ENCODE data around the gene MYOM3.

MYOM3 gene

DNA sequence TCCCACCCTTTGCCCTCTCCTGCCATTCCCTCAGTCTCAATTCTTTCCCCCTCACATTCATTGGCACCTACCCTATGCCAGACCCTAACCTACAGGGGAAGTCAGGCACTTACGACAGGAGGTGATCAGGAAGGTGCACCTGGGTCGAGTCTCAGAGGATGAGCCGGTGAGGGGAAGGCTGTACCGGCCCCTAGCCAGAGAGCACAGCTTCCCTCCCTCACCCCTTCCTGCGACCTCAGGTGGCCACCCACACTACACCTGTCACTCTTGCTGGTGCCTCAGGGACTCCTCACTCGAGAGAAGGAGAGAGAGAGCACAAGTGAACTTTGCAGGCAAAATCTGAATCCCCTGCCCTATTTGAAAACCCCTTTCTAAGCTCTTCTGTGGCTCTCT, 1.7 kb upstream of the MYOM3 start:
- Histone ChIP-seq H3K9ac (ENCODE audit: low read depth, low read length, poor library complexity) (no peak overlapping the region), H2AK5ac (ENCODE audit: low read depth, low read length) (no peak overlapping the region), H3K9me3 (replicated peaks in 1 of 2; ENCODE audit: control insufficient read depth in 2 of 2, insufficient read depth in 1 of 2, low read depth in 1 of 2, low read length in 2 of 2) (no peaks in the 10 kb centered on the region), H2AFZ (ENCODE audit: low read length) (no peak overlapping the region), H3K4me2 (ENCODE audit: insufficient read depth, low read length, poor library complexity, severe bottlenecking) (no peak overlapping the region), H3K27me3 (ENCODE audit: control insufficient read depth in 3 of 3, insufficient read depth in 3 of 3, low read depth in 1 of 3, low read length in 3 of 3) (peaks cover 0 to 48% (median 0%) of the 10 kb centered on the region in 3 experiments), H3K23ac (ENCODE audit: low read depth, low read length, poor library complexity) (peak overlapping the region; percentile 29), H3K4me1 (ENCODE audit: control insufficient read depth in 2 of 2, insufficient read depth in 1 of 2, low read depth in 1 of 2, low read length in 2 of 2) (peaks cover 0 to 17% of the 10 kb centered on the region in 2 donors), H3K18ac (ENCODE audit: low read length) (no peak overlapping the region), H3K14ac (ENCODE audit: low read length) (no peak overlapping the region), H3K4ac (ENCODE audit: low read length) (no peak overlapping the region), H2BK12ac (ENCODE audit: low read length) (no peak overlapping the region), H2BK120ac (ENCODE audit: low read depth, low read length) (no peak overlapping the region), H3K79me1 (ENCODE audit: low read depth, low read length) (no peaks in the 10 kb centered on the region), H4K91ac (ENCODE audit: low read depth, low read length, poor library complexity) (no peak overlapping the region), H3K27ac (replicated peaks; ENCODE audit: low read length) (no peak overlapping the region), H2BK15ac (ENCODE audit: low read length) (no peak overlapping the region), H3K4me3 (ENCODE audit: low read length in 2 of 2) (no peak overlapping the region), H2BK5ac (ENCODE audit: low read length) (no peak overlapping the region), H3K36me3 (replicated peaks in 1 of 2; ENCODE audit: control insufficient read depth in 2 of 2, insufficient read depth in 2 of 2, low read length in 2 of 2) (no peaks in the 10 kb centered on the region), H4K8ac (ENCODE audit: low read depth, low read length) (no peak overlapping the region)
- no CpG with 5 or more reads among the region's 6 CpGs for WGBS, 2 donors (ENCODE audit: extremely low coverage in 2 of 2, insufficient read length in 2 of 2, insufficient replicate concordance in 1 of 2)
- DNase-seq (ENCODE audit: low spot score): no peak

DNA sequence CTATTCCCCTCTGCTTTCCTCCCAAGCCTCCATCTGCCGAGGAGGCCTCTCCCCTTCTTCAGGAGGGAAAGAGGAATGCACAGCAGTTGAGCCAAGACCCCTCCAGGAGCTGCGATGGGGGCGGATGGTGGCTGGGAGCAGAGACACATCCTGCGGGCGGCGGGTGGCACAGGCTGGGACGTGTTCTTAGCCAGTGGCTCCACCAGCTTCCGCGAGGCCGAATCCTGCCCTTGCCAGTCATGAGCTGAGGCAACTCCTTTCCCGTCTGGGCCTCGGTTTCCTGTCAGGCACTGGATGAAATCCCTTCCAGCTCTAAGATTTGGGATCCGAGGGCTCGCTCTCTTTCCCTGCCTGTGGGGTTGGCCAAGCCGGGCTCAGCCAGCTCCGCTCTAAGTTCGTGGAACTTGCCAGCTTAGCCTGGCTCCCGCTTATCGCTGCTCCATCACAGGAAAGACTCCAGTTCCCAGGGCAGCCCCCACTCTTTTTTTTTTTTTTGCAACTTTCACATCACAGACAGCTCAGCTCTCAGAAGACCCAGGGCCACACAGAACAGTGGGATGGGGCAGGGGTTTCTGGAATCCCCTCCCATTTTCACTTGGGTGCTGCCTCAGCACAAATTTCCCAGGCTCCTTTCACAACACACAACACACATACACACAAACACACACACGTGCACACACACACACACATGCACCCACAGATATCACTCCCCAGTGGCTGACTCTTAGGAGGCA, 506 bp downstream of the MYOM3 start:
- H2BK120ac ChIP-seq (ENCODE audit: low read depth, low read length): peak overlapping the region; percentile 48
- no peak for DNase-seq (ENCODE audit: low spot score)
- H2AFZ ChIP-seq (ENCODE audit: low read length): no peak overlapping the region
- H3K9ac ChIP-seq (ENCODE audit: low read depth, low read length, poor library complexity): peak overlapping the region; percentile 33
- no CpG with 5 or more reads among the region's 20 CpGs for WGBS, 2 donors (ENCODE audit: extremely low coverage in 2 of 2, insufficient read length in 2 of 2, insufficient replicate concordance in 1 of 2)
- H3K9me3 ChIP-seq (replicated peaks in 1 of 2; ENCODE audit: control insufficient read depth in 2 of 2, insufficient read depth in 1 of 2, low read depth in 1 of 2, low read length in 2 of 2): no peaks in the 10 kb centered on the region
- no peak overlapping the region for H3K4me3 ChIP-seq (ENCODE audit: low read length in 2 of 2)
- H2AK5ac ChIP-seq (ENCODE audit: low read depth, low read length): peak overlapping the region; percentile 47
- no peak overlapping the region for H4K91ac ChIP-seq (ENCODE audit: low read depth, low read length, poor library complexity)
- no peak overlapping the region for H3K4me2 ChIP-seq (ENCODE audit: insufficient read depth, low read length, poor library complexity, severe bottlenecking)
- no peak overlapping the region for H2BK5ac ChIP-seq (ENCODE audit: low read length)
- no peak overlapping the region for H2BK15ac ChIP-seq (ENCODE audit: low read length)
- H4K8ac ChIP-seq (ENCODE audit: low read depth, low read length): no peak overlapping the region
- no peak overlapping the region for H3K14ac ChIP-seq (ENCODE audit: low read length)
- no peaks in the 10 kb centered on the region for H3K79me1 ChIP-seq (ENCODE audit: low read depth, low read length)
- H3K27ac ChIP-seq (replicated peaks; ENCODE audit: low read length): no peak overlapping the region
- peaks cover 0 to 29% of the 10 kb centered on the region in 2 donors for H3K4me1 ChIP-seq (ENCODE audit: control insufficient read depth in 2 of 2, insufficient read depth in 1 of 2, low read depth in 1 of 2, low read length in 2 of 2)
- H3K23ac ChIP-seq (ENCODE audit: low read depth, low read length, poor library complexity): no peak overlapping the region
- peaks cover 0 to 50% (median 0%) of the 10 kb centered on the region in 3 experiments for H3K27me3 ChIP-seq (ENCODE audit: control insufficient read depth in 3 of 3, insufficient read depth in 3 of 3, low read depth in 1 of 3, low read length in 3 of 3)
- H3K36me3 ChIP-seq (replicated peaks in 1 of 2; ENCODE audit: control insufficient read depth in 2 of 2, insufficient read depth in 2 of 2, low read length in 2 of 2): no peaks in the 10 kb centered on the region
- H3K18ac ChIP-seq (ENCODE audit: low read length): peak overlapping the region; percentile 84
- H3K4ac ChIP-seq (ENCODE audit: low read length): no peak overlapping the region
- H2BK12ac ChIP-seq (ENCODE audit: low read length): no peak overlapping the region

- Histone ChIP-seq H3K9ac (ENCODE audit: low read depth, low read length, poor library complexity) (no peak overlapping the region), H2AK5ac (ENCODE audit: low read depth, low read length) (no peak overlapping the region), H3K4ac (ENCODE audit: low read length) (no peak overlapping the region), H2BK12ac (ENCODE audit: low read length) (no peak overlapping the region), H3K18ac (ENCODE audit: low read length) (peak overlapping the region; percentile 84), H3K14ac (ENCODE audit: low read length) (no peak overlapping the region), H2BK15ac (ENCODE audit: low read length) (no peak overlapping the region), H2BK120ac (ENCODE audit: low read depth, low read length) (no peak overlapping the region), H3K79me1 (ENCODE audit: low read depth, low read length) (no peaks in the 10 kb centered on the region), H3K4me3 (ENCODE audit: low read length in 2 of 2) (no peak overlapping the region), H3K9me3 (replicated peaks in 1 of 2; ENCODE audit: control insufficient read depth in 2 of 2, insufficient read depth in 1 of 2, low read depth in 1 of 2, low read length in 2 of 2) (no peaks in the 10 kb centered on the region), H3K23ac (ENCODE audit: low read depth, low read length, poor library complexity) (peak overlapping the region; percentile 49), H2BK5ac (ENCODE audit: low read length) (no peak overlapping the region), H3K4me1 (ENCODE audit: control insufficient read depth in 2 of 2, insufficient read depth in 1 of 2, low read depth in 1 of 2, low read length in 2 of 2) (peaks cover 0 to 29% of the 10 kb centered on the region in 2 donors), H3K27me3 (ENCODE audit: control insufficient read depth in 3 of 3, insufficient read depth in 3 of 3, low read depth in 1 of 3, low read length in 3 of 3) (peaks cover 0 to 46% (median 0%) of the 10 kb centered on the region in 3 experiments), H3K36me3 (replicated peaks in 1 of 2; ENCODE audit: control insufficient read depth in 2 of 2, insufficient read depth in 2 of 2, low read length in 2 of 2) (no peaks in the 10 kb centered on the region), H4K91ac (ENCODE audit: low read depth, low read length, poor library complexity) (no peak overlapping the region), H2AFZ (ENCODE audit: low read length) (no peak overlapping the region), H4K8ac (ENCODE audit: low read depth, low read length) (no peak overlapping the region), H3K27ac (replicated peaks; ENCODE audit: low read length) (no peak overlapping the region), H3K4me2 (ENCODE audit: insufficient read depth, low read length, poor library complexity, severe bottlenecking) (no peak overlapping the region)
- no CpG with 5 or more reads among the region's 14 CpGs for WGBS, 2 donors (ENCODE audit: extremely low coverage in 2 of 2, insufficient read length in 2 of 2, insufficient replicate concordance in 1 of 2)
- no peak for DNase-seq (ENCODE audit: low spot score)
These were observed 1.2 kb downstream of the MYOM3 start for GRCh38 chr1:24110642-24111261.

DNA sequence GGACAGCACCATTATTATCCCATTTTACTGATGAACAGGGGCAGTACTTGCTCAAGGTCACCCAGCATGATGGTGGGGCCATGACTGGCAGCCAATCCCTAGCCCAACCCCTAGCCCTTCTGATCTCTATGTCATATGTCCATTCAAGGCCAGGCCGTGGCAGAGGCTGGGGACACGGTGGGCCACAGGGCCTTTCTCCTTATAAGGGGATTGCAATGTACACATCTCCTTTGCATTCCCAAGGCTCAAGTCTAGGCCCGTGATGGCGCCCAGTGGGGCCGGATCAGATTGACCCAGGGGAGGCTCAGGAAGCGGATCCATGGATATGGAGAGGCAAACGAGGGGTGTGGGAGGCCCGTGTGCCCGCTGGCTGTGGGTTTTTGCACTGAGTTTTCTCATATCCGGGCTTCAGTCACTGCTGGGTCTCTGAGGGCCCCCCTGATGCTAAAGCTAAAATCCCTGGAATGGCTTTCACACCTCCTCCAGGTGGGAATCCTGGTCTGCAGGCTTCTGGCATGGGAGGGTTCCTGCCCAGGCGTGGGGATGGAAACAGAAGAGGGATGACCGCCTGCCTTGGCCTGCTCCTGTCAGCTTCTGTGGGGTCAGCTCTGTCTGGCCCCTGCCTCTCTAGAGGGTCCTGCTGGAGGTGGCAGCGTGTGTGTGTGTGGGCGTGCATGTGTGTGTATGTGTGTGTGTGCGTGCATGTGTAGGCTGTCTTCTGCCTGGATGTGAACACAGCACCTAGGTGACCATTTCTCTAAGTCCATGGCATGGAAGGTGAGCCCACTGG, 2.1 kb downstream of the MYOM3 start:
- Histone ChIP-seq H2AK5ac (ENCODE audit: low read depth, low read length) (no peak overlapping the region), H2AFZ (ENCODE audit: low read length) (no peak overlapping the region), H3K23ac (ENCODE audit: low read depth, low read length, poor library complexity) (no peak overlapping the region), H2BK5ac (ENCODE audit: low read length) (no peak overlapping the region), H3K4me2 (ENCODE audit: insufficient read depth, low read length, poor library complexity, severe bottlenecking) (no peak overlapping the region), H4K8ac (ENCODE audit: low read depth, low read length) (no peak overlapping the region), H2BK12ac (ENCODE audit: low read length) (no peak overlapping the region), H3K79me1 (ENCODE audit: low read depth, low read length) (no peaks in the 10 kb centered on the region), H2BK120ac (ENCODE audit: low read depth, low read length) (no peak overlapping the region), H3K4me1 (ENCODE audit: control insufficient read depth in 2 of 2, insufficient read depth in 1 of 2, low read depth in 1 of 2, low read length in 2 of 2) (peaks cover 0 to 29% of the 10 kb centered on the region in 2 donors), H3K18ac (ENCODE audit: low read length) (no peak overlapping the region), H3K4ac (ENCODE audit: low read length) (no peak overlapping the region), H3K9me3 (replicated peaks in 1 of 2; ENCODE audit: control insufficient read depth in 2 of 2, insufficient read depth in 1 of 2, low read depth in 1 of 2, low read length in 2 of 2) (no peaks in the 10 kb centered on the region), H3K14ac (ENCODE audit: low read length) (no peak overlapping the region), H4K91ac (ENCODE audit: low read depth, low read length, poor library complexity) (no peak overlapping the region), H3K36me3 (replicated peaks in 1 of 2; ENCODE audit: control insufficient read depth in 2 of 2, insufficient read depth in 2 of 2, low read length in 2 of 2) (no peaks in the 10 kb centered on the region), H3K27ac (replicated peaks; ENCODE audit: low read length) (no peak overlapping the region), H3K4me3 (ENCODE audit: low read length in 2 of 2) (no peak overlapping the region), H3K9ac (ENCODE audit: low read depth, low read length, poor library complexity) (no peak overlapping the region), H2BK15ac (ENCODE audit: low read length) (no peak overlapping the region), H3K27me3 (ENCODE audit: control insufficient read depth in 3 of 3, insufficient read depth in 3 of 3, low read depth in 1 of 3, low read length in 3 of 3) (peaks cover 0 to 46% (median 0%) of the 10 kb centered on the region in 3 experiments)
- WGBS, 2 donors (ENCODE audit: extremely low coverage in 2 of 2, insufficient read length in 2 of 2, insufficient replicate concordance in 1 of 2): no CpG with 5 or more reads among the region's 15 CpGs
- no peak for DNase-seq (ENCODE audit: low spot score)

Measured in neuronal stem cell (in vitro differentiated cells).